OCI-LY3 (cell line): ENCODE measurements around the gene ADAMTS7.
"Not testable (repeated sequence)": the region's sequence is repeated elsewhere in the genome, so short reads cannot be mapped to it uniquely, and the experiment has no call there.

ENCODE experiments used
- H2AFZ ChIP-seq: fragments of 200-600, 300-600 bp; shearing (Covaris generic); 2 replicates; pipeline ENCODE4 v1.6.0; 2014; ENCODE audit warnings: antibody characterized with exemption, low read depth, low read length
- H3K27ac ChIP-seq: fragments of 200-600, 300-600 bp; sonication (generic); 2 replicates; pipeline ENCODE4 v1.5.1; 2014; ENCODE audit warnings: mild to moderate bottlenecking, low read length, moderate library complexity, mixed read lengths
- H3K27me3 ChIP-seq: fragments of 200-600, 300-600 bp; sonication (generic); 2 replicates; pipeline ENCODE4 v1.6.1; 2014; ENCODE audit warnings: low read depth, low read length, mixed read lengths
- H3K36me3 ChIP-seq: fragments of 200-600, 300-600 bp; sonication (generic); replicated peaks from 2 replicates; pipeline ENCODE3; 2014; ENCODE audit warnings: low read depth, low read length, mixed read lengths
- H3K4me1 ChIP-seq: fragments of 300-600, 200-600 bp; sonication (generic); 2 replicates; pipeline ENCODE4 v1.6.1; 2014; ENCODE audit warnings: low read length, mixed read lengths
- H3K4me2 ChIP-seq: fragments of 200-600, 300-600 bp; sonication (generic); 2 replicates; pipeline ENCODE4 v1.6.1; 2014; ENCODE audit warnings: low read length, mixed read lengths
- H3K4me3 ChIP-seq: fragments of 300-600, 200-600 bp; sonication (generic); 2 replicates; pipeline ENCODE4 v1.5.1; 2014; ENCODE audit warnings: antibody characterized with exemption, mild to moderate bottlenecking, low read length, moderate library complexity
- H3K79me2 ChIP-seq: fragments of 300-600, 200-600 bp; shearing (Covaris generic); 2 replicates; pipeline ENCODE4 v1.6.1; 2014; ENCODE audit warnings: mild to moderate bottlenecking, low read length, mixed read lengths
- H3K9ac ChIP-seq: fragments of 300-600, 200-600 bp; shearing (Covaris generic); 2 replicates; pipeline ENCODE4 v1.6.0; 2014; ENCODE audit warnings: mild to moderate bottlenecking, low read length, moderate library complexity
- H3K9me3 ChIP-seq: fragments of 200-600, 300-600 bp; shearing (Covaris generic); 2 replicates; pipeline ENCODE4 v1.6.1; 2014; ENCODE audit warnings: low read length, mixed read lengths; ENCODE audit not compliant: insufficient read depth
- H4K20me1 ChIP-seq: fragments of 200-600, 300-600 bp; sonication (generic); 2 replicates; pipeline ENCODE4 v1.6.1; 2016; ENCODE audit warnings: low read length, mixed read lengths; ENCODE audit not compliant: insufficient read depth
- CTCF ChIP-seq: fragments of 200-600, 300-600 bp; sonication (generic); IDR thresholded peaks from 2 replicates; pipeline ENCODE4 v1.5.1; 2014; ENCODE audit warnings: antibody characterized with exemption, low read length, low read depth
- EZH2phosphoT487 ChIP-seq: fragments of 200-600 bp; shearing (Covaris generic); IDR thresholded peaks from 2 replicates; pipeline ENCODE4 v1.6.1; 2018; ENCODE audit warnings: antibody characterized with exemption, mixed run types, low read depth

ADAMTS7 gene

DNA sequence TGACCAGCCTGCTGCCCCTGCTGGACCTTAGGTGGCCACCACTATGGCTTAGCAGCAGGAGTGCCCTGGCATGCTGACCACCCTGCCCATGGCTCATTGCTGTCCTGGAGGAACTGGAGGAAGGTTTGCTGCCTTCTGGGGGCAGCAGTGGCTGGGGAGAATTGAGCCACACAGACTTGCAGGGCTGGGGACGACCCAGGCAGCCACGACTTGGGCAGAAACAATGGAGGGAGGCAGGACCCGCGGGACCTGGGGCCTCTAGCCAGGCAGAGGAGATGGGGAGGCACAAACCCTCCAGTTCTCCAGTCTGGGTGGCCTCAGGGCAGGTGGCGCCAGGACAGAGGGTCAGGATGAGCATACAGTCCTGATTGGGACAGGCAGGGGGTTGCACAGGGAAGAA is 32.8 kb downstream of the ADAMTS7 start:
- Histone ChIP-seq H3K9me3 (no peaks in the 10 kb centered on the region), H3K36me3 (no peaks in the 10 kb centered on the region), H3K27ac (no peak overlapping the region), H3K4me1 (peaks cover 4% of the 10 kb centered on the region), H3K4me2 (no peak overlapping the region), H3K79me2 (no peaks in the 10 kb centered on the region), H2AFZ (no peak overlapping the region), H3K4me3 (no peak overlapping the region), H3K9ac (no peak overlapping the region), H3K27me3 (no peaks in the 10 kb centered on the region), H4K20me1 (no peaks in the 10 kb centered on the region)
- TF ChIP-seq CTCF, result no peak
- TF ChIP-seq EZH2phosphoT487, result no peak

DNA sequence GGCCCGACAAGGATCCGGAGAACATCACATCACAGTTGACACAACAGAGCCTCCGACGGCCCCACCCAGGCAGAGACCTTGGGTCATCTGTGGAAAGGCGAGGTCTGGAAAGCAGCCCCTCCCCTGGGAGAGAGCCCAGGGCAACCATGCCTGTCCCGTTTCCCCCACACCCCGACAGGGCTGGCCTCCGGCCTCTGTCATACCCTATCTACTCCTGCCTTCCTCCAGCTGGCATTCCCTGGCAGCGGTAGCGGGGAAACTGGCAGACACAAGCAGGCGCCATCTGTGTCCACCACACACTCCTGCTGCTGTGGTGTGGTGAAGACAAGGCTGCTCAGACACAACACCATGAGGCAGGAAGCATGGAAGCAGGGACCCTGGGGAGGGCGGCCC is 33.3 kb downstream of the ADAMTS7 start:
- not testable (repeated sequence) for H3K9ac ChIP-seq, H2AFZ ChIP-seq, H3K4me3 ChIP-seq, H3K27ac ChIP-seq, H4K20me1 ChIP-seq, H3K36me3 ChIP-seq, H3K4me1 ChIP-seq, H3K9me3 ChIP-seq, H3K27me3 ChIP-seq, H3K79me2 ChIP-seq, H3K4me2 ChIP-seq

DNA sequence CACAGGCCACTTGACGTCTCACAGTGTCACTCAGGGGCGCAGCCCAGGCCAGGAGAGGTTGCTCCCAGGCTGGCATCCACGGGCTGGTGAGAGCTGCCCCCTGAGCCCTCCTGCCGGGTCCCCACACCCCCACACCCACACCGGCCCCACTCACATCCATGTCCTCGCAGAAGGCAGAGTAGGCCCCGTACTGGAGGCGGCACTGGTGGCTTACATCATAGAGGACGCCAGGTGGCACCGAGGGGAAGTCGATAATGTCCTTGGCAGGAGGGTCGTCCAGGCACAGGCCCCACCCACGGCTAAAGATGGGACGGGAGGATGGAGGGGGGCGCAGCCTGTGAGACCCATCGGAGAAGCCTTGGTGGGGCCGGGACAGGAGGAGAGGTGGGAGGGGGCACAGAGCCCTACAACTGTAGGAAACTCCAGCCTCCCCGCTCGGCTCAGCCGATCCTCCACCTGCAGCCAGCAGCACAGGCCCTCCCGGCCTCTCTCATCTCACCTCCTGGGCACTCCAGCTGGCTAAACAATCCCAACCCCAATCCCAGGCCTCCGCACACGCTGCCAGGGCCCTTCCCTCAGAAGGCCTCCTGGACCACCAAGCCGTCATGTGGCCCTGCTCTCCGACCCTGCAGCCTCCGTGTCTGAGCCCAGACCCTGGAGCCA is 33.8 kb downstream of the ADAMTS7 start:
- not testable (repeated sequence) for H3K27ac ChIP-seq, H3K9ac ChIP-seq, H3K79me2 ChIP-seq, H3K4me2 ChIP-seq, H3K4me3 ChIP-seq, H4K20me1 ChIP-seq, H3K27me3 ChIP-seq, H2AFZ ChIP-seq, H3K9me3 ChIP-seq, H3K4me1 ChIP-seq, H3K36me3 ChIP-seq

- not testable (repeated sequence) for H3K9me3 ChIP-seq, H4K20me1 ChIP-seq, H3K27me3 ChIP-seq, H3K4me2 ChIP-seq, H3K27ac ChIP-seq, H3K9ac ChIP-seq, H3K79me2 ChIP-seq, H3K4me1 ChIP-seq, H3K36me3 ChIP-seq, H3K4me3 ChIP-seq, H2AFZ ChIP-seq
Measured at GRCh38 chr15:78776046-78776925, 35.0 kb downstream of the ADAMTS7 start.

DNA sequence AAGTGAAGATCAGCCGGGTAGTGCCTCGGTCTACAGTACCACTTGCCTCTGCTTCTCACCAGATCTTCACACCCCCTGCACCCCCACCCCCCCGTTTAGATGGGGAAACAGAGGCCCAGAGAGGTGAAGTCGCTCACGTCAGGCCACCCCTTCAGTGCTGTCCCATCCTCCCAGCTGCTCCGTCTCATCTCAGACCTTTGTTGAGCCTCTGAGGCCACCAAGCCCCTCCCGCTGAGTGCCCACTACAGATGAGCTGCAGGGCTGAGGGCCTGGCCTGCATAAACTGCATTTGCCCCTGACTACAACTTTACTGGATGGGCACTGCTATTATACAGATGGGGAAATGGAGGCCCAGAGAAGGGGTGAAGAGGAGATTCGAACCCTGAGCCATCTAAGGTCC is 35.8 kb downstream of the ADAMTS7 start:
- Histone ChIP-seq H3K9me3 (no peaks in the 10 kb centered on the region), H3K79me2 (no peaks in the 10 kb centered on the region), H3K4me3 (no peak overlapping the region), H3K27me3 (no peaks in the 10 kb centered on the region), H3K4me2 (no peak overlapping the region), H3K27ac (no peak overlapping the region), H3K4me1 (peaks cover 4% of the 10 kb centered on the region), H3K36me3 (no peaks in the 10 kb centered on the region), H4K20me1 (no peaks in the 10 kb centered on the region), H2AFZ (no peak overlapping the region), H3K9ac (no peak overlapping the region)
- TF ChIP-seq CTCF (no peak), EZH2phosphoT487 (no peak)

DNA sequence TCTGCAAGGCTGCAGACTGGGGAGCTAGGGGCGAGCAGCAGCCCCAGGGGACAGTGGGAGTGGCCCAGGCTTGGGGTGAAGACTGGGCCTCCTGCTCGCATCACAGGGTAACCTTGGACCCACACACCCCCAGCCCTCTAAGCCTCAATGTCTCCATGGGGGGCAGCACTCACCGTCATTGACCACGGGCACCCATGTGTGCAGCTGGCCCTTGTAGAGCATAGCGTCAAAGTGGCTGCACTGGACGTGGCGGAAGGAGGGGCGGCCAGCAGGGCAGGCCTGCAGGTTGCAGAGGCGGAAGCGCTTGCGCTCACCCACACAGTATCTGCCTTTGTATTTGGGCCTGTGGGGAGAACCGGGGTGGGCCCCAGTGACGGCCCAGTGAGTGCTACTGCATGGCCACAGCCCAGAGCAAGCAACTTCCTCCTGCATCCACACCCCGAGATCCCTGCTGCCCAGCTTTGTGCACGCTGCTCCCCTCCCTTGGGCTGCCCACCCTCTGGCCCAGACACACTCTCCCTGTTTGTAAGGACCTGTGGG is 36.7 kb downstream of the ADAMTS7 start:
- not testable (repeated sequence) for H3K36me3 ChIP-seq, H3K27me3 ChIP-seq, H3K27ac ChIP-seq, H3K79me2 ChIP-seq, H3K4me2 ChIP-seq, H3K4me1 ChIP-seq, H4K20me1 ChIP-seq, H3K9ac ChIP-seq, H3K4me3 ChIP-seq, H3K9me3 ChIP-seq, H2AFZ ChIP-seq

DNA sequence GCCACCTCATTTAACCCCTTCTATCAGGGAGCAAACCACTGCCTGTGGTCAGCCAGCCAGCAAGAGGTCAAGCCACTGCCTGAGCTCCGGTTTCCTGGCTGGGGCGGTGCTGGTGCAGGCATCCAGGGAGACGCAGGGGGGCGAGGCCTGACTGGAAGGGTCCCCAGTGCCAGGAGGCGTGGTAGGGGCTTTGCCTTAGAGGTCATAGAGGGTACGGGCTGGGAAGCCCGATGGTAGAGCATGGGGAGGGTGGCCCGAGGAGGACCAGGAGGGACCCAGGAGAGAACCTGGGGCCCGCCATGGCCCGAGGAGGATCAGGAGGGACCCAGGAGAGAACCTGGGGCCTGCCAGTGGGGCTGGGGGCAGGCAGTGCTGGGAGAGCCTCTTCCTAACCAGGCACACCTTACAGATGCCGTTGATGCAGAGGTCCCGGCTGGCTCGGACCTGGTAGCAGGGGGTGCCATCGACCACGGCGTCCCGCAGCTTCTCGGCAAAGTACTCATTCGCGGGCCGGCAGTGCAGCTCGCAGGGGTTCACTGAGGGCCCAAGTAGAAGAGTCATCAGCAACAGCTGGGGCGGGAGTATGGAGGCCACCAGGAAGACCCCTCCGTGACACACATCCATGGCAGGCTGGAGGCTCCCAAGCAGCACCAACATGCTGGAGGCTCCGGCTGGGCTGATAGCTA is 37.4 kb downstream of the ADAMTS7 start:
- H3K9ac ChIP-seq, H3K4me2 ChIP-seq, H3K4me1 ChIP-seq, H4K20me1 ChIP-seq, H3K9me3 ChIP-seq, H3K4me3 ChIP-seq, H2AFZ ChIP-seq, H3K27ac ChIP-seq, H3K79me2 ChIP-seq, H3K36me3 ChIP-seq, H3K27me3 ChIP-seq: not testable (repeated sequence)
